ENCODE results near the gene SLC39A11. TPM values are rescaled to one million over a fixed set of nuclear protein-coding genes. Genes with fewer than 3 reads are reported as not detected.

SLC39A11 gene
- total RNA-seq, 1 experiment from 2014 or later: 56.1 TPM

- ATAC-seq: no peak
These were observed 333.2 kb downstream of the SLC39A11 start for GRCh38 chr17:72759301-72759700.

GRCh38 chr17:72756256-72756655 is 336.2 kb downstream of the SLC39A11 start:
- ChIA-PET POLR2A (no interaction called here), CTCF (no interaction called here)
- Histone ChIP-seq H3K27ac (ENCODE audit: low read length) (no peak overlapping the region), H3K4me1 (ENCODE audit: control insufficient read depth, insufficient read depth, low read length) (no peaks in the 10 kb centered on the region), H3K4me3 (ENCODE audit: low read depth in 2 of 2, low read length in 2 of 2) (no peak overlapping the region), H3K9me3 (ENCODE audit: control insufficient read depth, insufficient read depth, low read depth, low read length) (no peaks in the 10 kb centered on the region), H3K27me3 (ENCODE audit: control insufficient read depth, insufficient read depth, low read length) (no peaks in the 10 kb centered on the region), H3K36me3 (ENCODE audit: control insufficient read depth, insufficient read depth, low read length) (no peaks in the 10 kb centered on the region)
- DNase-seq (ENCODE audit: low read depth, low spot score): no peak
- TF ChIP-seq TCF7L2 (IDR thresholded peaks at IDR 0.05; ENCODE audit: low read depth, low read length): no peak
- TF ChIP-seq POLR2AphosphoS5 (IDR thresholded peaks at IDR 0.05; ENCODE audit: low read depth, low read length): no peak
- no peak for TF ChIP-seq REST (IDR thresholded peaks at IDR 0.05; ENCODE audit: insufficient read depth in 1 of 2, low read depth in 2 of 2, low read length in 1 of 2)
- TF ChIP-seq SIN3A (IDR thresholded peaks at IDR 0.05; ENCODE audit: borderline replicate concordance, insufficient read depth, low read depth, low read length): no peak
- no peak for TF ChIP-seq CTCF (IDR thresholded peaks at IDR 0.05)
- in situ Hi-C loops (cut with HindIII; ENCODE audit: low pct_unique_long_range_greater_than_20kb, low sequenced_read_pairs) (no loop called here), intact Hi-C loops (cut with micrococcal nuclease; ENCODE audit: unreplicated experiment) (no loop called here)
- BruUV-seq (replicated peaks): no TSS peak
- ATAC-seq: no peak

More at GRCh38 chr17:72759301-72759700, 333.2 kb downstream of the SLC39A11 start:
- H3K27me3 ChIP-seq (ENCODE audit: control insufficient read depth, insufficient read depth, low read length): no peaks in the 10 kb centered on the region
- no peaks in the 10 kb centered on the region for H3K36me3 ChIP-seq (ENCODE audit: control insufficient read depth, insufficient read depth, low read length)
- no peaks in the 10 kb centered on the region for H3K4me1 ChIP-seq (ENCODE audit: control insufficient read depth, insufficient read depth, low read length)
- ChIA-PET POLR2A (no interaction called here), CTCF (no interaction called here)
- in situ Hi-C loops (cut with HindIII; ENCODE audit: low pct_unique_long_range_greater_than_20kb, low sequenced_read_pairs) (no loop called here), intact Hi-C loops (cut with micrococcal nuclease; ENCODE audit: unreplicated experiment) (no loop called here)
- TF ChIP-seq TCF7L2 (IDR thresholded peaks at IDR 0.05; ENCODE audit: low read depth, low read length) (no peak), SIN3A (IDR thresholded peaks at IDR 0.05; ENCODE audit: borderline replicate concordance, insufficient read depth, low read depth, low read length) (no peak), REST (IDR thresholded peaks at IDR 0.05; ENCODE audit: insufficient read depth in 1 of 2, low read depth in 2 of 2, low read length in 1 of 2) (no peak), POLR2AphosphoS5 (IDR thresholded peaks at IDR 0.05; ENCODE audit: low read depth, low read length) (no peak), CTCF (IDR thresholded peaks at IDR 0.05) (no peak)
- H3K27ac ChIP-seq (ENCODE audit: low read length): no peak overlapping the region
- H3K4me3 ChIP-seq (ENCODE audit: low read depth in 2 of 2, low read length in 2 of 2): no peak overlapping the region
- H3K9me3 ChIP-seq (ENCODE audit: control insufficient read depth, insufficient read depth, low read depth, low read length): no peaks in the 10 kb centered on the region
- BruUV-seq (replicated peaks): no TSS peak
- DNase-seq (ENCODE audit: low read depth, low spot score): no peak

Data from Panc1 (cell line).